Fibroblast of skin of scalp (primary cell): ENCODE data around the gene LVRN.
A peak's percentile ranks its signal among the peaks of the same experiment; 100 is the strongest.

ENCODE experiments used
- DNase-seq: peaks from one replicate; pipeline ENCODE4 v3.0.0-alpha.2; 2013

LVRN gene

DNA sequence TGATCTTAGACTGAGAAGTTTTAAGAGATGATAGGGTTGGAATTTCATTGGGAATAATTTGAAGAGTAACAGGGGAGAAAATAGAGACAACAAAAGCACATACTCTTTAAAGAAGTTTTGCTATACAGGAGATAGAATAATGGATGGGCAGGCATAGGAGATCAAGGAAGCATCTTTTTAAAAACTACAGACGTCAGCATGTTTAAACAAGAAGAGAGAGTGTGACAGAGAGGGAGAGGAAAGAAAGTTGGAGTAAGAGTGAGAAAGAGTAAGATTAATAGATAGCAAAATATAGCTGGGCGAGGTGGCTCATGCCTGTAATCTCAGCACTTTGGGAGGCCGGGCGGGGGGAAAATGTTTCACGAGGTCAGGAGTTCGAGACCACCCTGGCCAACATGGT lies 5.3 kb upstream of the LVRN start:
- DNase-seq, result no peak

DNA sequence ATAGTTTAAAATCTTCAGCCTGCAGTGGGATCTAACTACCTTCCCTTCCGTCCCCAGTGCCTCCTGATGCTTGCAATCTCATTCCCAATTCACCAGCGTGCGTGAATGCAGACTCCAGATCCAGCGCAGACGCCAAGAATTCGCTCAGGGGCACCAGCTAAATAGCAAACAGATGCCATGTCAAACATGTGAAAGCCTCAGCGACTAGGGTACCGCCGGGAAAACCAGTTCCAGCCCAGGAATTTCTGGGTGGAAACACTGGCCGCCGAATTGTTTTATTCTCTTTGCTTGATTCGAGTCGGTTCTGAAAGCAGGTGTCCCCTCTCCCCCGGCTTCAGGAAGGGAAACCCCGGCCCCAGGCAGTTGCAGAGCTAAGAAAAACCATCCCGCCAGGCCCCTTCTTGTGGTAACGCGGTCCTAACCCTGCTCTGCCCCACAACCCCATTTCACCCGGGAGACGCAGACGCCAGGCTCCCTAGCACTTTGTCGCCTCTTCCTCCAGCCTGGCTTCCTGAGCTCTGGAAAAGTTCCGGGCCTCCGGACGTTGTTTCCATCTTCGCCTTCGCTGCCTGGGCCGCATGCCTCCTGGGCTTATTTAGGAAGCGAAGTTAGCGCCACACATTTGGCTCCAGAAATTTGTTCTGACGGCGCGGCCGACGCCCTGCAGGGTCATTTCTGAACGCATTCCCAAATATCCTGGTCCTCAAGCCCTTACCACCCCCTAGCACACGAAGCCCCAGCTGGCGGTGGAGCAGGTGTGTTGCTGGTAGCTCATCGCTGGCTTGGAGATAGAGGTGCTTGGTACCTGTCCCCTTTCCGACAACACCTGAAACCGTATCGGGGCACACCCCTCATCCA lies 665 bp upstream of the LVRN start:
- peak; percentile 68 for DNase-seq

DNA sequence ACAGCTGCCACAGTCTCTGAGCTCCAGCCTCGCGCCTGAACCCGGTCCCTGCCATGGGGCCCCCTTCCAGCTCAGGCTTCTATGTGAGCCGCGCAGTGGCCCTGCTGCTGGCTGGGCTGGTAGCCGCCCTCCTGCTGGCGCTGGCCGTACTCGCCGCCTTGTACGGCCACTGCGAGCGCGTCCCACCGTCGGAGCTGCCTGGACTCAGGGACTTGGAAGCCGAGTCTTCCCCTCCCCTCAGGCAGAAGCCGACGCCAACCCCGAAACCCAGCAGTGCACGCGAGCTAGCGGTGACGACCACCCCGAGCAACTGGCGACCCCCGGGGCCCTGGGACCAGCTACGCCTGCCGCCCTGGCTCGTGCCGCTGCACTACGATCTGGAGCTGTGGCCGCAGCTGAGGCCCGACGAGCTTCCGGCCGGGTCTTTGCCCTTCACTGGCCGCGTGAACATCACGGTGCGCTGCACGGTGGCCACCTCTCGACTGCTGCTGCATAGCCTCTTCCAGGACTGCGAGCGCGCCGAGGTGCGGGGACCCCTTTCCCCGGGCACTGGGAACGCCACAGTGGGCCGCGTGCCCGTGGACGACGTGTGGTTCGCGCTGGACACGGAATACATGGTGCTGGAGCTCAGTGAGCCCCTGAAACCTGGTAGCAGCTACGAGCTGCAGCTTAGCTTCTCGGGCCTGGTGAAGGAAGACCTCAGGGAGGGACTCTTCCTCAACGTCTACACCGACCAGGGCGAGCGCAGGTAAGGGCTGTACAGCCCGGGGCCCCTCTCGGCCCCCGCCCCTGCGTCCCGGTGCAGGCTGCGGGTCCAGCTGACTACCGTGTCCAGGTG lies 509 bp downstream of the LVRN start:
- DNase-seq, result no peak

DNA sequence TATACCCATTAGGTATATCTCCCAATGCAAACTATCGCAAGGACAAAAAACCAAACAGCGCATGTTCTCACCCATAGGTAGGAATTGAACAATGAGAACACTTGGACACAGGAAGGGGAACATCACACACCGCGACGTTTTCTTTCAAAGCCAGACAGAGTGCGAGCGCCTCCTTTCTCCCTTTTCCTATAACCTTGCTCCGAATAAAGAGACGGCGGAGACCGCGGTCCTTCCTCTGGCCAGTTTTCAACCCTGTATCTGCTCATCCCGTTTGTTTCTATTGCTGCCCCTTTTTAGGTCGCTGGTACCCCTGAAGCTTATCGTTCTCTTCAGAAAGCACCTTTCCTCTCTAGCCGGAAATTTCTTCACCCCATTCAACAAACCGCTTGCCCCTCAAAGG lies 1.3 kb downstream of the LVRN start:
- DNase-seq, result no peak

GRCh38 chr5:115968770-115969169 lies 6.5 kb downstream of the LVRN start:
- no peak for DNase-seq

GRCh38 chr5:115977096-115977495 lies 14.8 kb downstream of the LVRN start:
- no peak for DNase-seq

DNA sequence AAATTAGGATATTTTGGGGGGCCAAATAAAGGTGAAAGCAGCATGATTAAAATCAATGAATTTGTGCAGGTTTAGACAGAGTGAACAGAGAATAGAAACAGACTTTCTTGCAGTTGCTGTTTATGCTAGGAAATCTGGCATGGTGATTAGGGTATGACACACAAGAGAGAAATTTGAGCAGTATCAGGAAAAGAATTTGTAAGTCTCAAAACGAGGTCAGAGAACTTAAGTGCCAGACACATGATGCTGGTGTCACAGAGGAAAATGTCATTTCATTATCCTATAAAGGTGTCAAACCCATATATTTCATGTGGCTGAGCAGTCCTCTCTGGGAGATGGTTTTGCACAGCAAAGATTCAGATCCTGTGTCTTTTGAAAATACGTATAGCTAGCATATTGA lies 15.7 kb downstream of the LVRN start:
- peak; percentile 75 for DNase-seq

DNA sequence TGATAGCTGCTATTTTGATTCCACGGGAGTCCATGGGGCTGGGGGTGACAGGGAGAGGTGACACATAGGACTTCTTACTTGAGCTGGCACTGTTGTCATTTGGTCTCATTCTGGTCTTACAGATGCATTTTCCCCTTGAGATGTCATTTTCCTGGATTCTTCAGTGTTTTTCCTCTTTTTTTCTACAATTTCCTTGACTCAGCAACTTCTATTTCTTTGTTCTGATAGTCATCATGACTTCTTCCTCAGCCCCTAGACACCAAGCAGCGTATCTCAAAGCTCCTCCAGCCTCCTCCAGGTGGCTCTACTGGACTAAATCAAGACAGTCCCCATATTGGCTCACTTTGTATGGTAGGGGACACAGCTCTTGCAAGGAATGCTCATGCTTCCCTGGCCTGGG lies 16.5 kb downstream of the LVRN start:
- no peak for DNase-seq

- DNase-seq, result no peak
Measured at GRCh38 chr5:115979201-115980041, 17.1 kb downstream of the LVRN start.

- no peak for DNase-seq
Measured at GRCh38 chr5:115983519-115983918, 21.2 kb downstream of the LVRN start.

DNA sequence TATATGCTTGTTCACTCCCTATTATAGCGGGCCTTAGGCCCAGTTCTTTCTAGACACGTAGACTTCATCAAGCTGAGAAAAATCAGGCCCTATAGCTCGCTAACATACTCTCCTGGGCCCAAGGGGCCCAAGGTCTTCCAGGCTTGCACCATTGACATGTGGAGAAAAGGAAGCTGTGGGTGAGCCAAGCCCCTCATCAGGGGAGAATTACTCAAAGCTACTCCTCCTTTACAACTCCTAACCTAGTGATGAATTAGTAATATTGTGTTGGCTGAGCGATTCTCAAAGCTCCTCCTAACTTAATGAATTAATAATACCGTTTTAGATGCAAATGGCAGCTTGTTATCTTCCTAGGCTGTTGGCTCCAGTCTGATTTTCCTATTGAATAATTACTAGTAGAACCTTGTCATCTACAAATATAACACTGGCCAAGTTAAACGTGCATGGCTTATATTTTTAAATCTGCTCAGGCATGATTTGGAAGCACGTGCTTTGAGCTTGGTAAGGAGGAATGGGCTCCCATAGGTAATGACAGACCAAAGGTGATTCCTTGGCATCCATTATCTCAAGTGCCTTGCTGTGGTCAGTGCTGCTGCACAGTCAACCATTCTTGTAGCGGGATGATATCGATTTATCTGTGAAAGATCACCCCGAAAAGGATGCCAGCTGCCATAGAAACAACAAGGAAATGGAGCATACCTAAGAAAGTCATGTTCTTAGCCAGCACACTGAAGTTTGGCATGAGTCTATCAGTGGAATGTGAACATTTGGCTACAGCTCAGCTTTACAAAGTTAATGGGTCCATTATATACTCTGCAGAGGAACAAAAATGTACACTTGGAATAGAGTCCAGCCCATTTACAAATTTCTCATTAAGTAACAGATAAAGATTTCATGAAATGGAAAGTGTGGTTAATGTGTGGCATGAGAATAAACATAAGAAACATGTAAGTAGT lies 23.8 kb downstream of the LVRN start:
- peak; percentile 56 for DNase-seq

- DNase-seq, result no peak
Measured at GRCh38 chr5:115988002-115988401, 25.7 kb downstream of the LVRN start.

- no peak for DNase-seq
Measured at GRCh38 chr5:115992848-115993350, 30.6 kb downstream of the LVRN start.

GRCh38 chr5:115995351-115995750 lies 33.1 kb downstream of the LVRN start:
- no peak for DNase-seq

- DNase-seq, result no peak
Measured at GRCh38 chr5:116002116-116002906, 40.0 kb downstream of the LVRN start.

DNA sequence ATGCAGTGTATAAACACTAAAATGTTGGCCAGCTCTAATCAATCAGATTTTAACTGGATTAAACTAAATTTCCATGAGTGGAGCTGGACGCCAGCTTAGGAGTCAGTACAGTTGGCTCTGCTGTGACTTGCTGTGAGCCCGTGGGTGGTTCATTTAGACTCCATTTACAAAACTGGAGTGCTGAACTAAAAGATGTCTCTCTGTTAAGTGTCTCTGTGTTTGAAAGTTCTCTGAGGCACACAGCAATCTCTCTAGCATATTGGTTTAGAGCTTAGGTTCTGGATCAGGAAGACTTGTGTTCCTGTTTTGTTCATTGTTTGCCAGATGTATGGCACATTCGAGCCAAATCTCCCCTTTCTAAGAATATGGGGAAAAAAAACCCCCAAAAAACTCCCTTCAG lies 42.0 kb downstream of the LVRN start:
- DNase-seq, result no peak

DNA sequence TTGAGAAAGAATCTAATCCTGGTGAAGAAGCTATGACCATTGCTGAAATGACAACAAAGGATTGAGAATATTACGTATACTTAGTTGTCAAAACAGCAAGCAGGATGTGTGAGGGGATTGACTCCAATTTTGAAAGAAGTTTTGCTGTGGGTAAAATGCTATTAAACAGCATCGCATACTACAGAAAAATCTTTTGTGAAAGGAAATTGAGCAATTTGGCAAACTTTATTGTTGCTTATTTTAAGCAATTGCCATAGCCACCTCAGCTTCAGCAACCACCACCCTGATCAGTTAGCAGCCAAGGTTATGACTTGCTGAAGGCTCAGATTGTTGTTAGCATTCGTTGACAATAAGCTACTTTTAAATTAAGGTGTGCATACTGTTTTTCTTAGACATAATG lies 47.5 kb downstream of the LVRN start:
- DNase-seq, result no peak

- DNase-seq, result peak; percentile 45
Measured at GRCh38 chr5:116011046-116011445, 48.8 kb downstream of the LVRN start.

DNA sequence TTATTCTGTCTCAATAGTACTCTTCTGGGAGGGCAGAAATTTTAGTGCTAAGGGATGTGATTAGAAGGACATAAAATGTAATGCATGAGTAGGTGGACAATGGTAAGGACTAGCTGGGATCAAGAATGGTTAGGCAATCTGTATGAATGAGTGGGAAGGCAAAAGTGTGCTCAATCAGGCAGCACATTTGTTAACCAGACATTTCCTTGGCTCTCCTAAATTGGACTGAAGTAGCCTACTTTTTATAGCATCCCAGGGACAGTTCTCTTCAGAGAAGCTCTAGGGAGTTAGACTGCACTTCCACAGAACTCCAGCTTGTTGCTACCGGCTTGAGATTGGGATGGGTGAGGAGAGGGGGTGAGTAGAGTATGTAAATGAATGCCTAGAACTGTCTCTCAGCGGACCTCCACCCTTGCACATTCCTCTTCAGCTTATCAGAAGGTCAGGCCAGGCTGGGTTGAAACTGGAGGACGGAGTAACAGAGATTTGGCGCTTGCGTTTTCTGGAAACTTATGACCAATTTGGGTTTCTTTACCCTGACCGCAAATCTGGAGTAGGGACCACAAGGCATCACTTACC lies 51.0 kb downstream of the LVRN start:
- no peak for DNase-seq

- DNase-seq, result no peak
Measured at GRCh38 chr5:116013936-116014335, 51.7 kb downstream of the LVRN start.
